Stimulated activated CD4-positive, alpha-beta T cell treated with anti-CD3 and anti-CD28 coated beads, Interleukin-12 subunit alpha, Interleukin-12 subunit beta, amount 100 ng/mL, for 4 hours (primary cell): Measurements from ENCODE around the gene PRKACB.

Source experiments
- DNase-seq: peaks from one replicate; pipeline ENCODE4 v3.0.0-alpha.2; 2020

Gene PRKACB

DNA sequence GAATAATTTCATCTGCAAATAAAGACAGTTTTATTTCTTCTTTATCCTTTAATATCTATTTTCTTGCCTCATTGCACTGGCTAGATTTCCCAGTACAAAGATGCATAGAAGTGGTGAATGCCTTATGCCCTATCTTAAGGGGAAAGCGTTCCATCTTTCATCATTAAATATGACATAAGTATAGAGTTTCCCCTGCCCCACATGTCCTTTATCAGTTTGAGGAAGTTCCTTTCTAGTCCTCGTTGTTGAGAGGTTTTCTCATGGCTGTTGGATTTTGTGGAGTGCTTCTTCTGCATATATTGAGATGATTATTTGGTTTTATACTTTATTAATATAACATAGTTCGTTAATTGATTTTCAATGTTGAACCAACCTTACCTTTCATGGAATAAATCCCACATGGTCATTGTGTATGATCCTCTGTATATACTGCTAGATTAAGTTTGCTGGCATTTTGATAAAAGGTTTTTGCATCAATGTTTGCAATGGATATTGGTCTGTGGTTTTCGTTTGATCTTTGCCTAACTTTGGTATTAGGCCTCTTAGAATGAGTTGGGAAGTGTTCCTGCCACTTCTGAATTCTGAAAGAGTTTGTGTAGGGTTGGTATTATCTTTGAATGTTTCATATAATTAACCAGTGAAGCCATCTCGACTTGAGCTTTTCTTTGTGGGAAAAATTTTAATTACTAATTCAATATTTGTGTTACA is 15.6 kb downstream of the PRKACB start:
- no peak for DNase-seq

DNA sequence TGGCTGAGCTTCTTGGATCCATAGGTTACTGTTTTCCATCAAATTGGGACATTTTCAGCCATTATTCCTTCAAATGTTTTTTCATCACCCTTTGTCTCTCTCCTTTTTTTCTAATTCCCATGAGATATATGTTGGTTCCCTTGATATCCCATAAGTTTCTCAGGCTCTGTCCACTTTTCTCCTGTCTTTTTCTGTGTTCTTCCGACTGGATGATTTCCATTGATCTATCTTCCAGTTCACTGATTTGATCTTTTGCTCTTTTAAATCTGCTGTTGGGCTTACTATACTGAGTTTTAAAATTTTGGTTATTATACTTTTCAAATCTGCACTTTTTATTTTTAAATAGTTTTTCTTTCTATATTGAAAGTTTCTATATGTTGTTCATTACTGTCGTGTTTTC is 18.2 kb downstream of the PRKACB start:
- DNase-seq: no peak

DNA sequence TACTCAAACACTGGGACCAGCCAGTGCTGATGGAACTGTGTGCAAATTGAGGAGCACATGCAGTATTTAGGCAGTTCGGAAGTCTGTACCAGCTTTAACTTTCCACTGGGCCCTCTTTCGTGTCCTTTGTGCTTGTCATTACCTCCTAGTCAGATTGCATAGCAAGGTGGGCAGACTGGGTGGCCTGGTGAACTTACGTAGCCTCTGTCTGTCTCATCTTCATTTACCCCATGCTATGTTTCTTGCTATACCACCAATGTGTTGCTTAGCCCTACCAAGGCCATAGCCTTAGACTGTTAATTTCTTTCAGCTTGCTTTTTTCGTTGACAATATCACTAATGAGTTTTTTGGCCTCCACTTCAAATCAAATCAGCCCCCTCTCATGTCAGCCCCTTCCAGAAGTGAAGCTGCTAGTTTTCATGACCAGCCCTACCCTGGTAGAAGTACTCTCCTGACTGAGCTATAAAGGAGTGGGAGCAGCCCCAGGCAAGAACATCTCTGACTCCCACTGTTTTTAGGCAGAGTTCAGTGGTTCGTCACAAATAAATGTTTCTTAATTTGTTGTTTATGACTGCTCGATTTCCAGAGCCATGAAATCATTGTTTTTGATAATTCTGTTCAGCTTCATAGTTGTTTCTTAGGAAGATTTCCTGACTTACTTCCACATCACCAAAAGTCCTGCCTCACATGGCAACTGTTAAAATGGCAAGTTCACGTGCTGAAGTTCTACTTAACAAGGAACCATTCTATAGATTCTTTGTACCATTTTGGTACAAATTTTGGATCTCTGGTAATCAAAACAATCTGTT is 19.3 kb downstream of the PRKACB start:
- no peak for DNase-seq

DNA sequence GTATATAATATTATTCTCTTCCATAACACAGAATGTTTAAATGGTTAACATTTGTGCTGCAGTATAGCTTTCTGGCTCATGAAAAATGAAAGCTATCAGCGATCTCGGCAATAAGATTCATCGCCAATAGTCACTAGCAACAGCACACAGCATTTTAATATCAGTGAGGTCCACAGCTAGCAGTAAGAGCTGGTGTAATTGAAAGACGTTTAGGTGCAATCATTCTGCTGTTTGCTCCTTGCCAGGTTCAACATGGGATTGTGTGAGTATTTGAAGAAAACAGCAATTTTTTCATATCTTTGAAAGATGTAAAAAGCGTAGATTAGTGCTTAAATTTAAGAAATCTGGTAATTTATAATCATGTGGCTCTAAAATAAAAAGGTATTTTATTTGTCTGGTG is 20.1 kb downstream of the PRKACB start:
- DNase-seq: no peak

DNA sequence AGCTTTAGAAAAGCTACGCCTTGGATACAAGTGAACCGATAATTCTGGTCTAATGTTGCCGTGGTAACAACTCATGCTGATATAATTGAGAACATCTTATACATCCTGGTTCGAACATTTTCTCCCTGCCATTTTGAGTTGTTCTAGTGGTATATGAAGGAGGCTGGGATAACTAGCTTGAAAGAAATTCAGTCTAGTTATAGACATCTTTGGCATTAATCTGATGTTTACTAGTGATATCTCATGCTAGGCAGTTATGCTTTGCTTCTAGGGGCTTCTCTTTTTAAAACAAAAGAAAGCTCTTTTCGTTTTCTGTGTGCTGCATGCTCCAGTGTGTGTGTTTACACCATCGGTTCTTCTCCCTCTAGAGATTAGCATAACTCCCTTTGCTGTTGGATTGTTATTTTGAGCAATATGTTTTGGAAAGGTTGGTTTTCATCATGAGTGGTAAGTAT is 20.5 kb downstream of the PRKACB start:
- no peak for DNase-seq

DNA sequence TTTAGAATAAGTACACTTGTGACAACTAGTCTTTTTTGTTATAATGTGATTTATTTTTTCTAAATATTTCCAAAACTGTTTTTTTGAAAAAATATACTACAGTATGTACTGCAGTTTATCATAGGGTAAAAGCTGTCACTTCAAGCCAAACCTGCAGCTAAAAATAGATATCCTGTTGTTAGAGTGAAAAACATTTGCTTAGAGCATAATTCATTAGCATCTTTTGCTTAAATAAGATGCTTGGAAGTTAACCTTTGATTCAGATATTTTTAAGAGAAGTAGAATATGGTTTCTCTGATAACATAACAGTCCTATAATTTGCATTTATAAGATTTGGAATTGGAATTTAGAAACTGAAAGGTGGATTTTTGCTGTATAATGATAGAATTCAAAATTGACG is 21.5 kb downstream of the PRKACB start:
- DNase-seq: no peak

DNA sequence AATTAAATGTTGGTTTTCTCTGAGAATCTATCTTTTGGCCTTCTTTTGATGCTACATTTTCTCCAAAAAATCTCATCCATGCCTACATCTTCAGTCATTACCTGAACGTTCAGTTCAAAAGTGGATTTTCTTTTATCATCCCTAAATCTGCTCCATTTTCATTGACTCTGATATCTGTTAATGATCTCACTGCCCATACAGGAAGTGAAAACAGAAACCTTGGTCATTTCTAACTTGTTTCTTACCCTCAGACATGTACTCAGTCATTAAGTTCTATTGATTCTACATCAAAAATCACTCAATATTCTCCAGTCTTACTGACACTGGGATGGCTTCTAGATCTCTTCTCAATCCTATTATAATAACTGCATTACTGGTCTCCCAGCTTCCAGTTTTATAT is 22.7 kb downstream of the PRKACB start:
- no peak for DNase-seq

DNA sequence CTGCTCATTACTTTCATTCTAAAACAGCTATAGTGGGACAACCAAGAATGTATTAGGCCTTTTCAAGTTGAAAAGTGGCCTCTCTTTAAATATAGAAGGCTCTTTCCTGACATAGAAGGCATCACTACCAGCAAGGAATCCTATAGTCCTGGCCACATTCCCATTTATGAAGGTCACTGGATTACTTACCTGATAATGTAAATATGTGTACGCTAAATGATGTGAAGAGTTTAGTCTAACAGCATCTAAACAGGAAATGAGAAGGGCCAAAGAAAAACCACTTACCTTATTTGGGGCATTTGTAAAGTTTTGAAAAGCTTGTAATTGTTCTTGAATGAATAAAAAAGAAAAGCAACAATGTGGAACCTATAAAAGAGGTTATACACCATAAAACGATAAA is 24.7 kb downstream of the PRKACB start:
- DNase-seq: no peak

DNA sequence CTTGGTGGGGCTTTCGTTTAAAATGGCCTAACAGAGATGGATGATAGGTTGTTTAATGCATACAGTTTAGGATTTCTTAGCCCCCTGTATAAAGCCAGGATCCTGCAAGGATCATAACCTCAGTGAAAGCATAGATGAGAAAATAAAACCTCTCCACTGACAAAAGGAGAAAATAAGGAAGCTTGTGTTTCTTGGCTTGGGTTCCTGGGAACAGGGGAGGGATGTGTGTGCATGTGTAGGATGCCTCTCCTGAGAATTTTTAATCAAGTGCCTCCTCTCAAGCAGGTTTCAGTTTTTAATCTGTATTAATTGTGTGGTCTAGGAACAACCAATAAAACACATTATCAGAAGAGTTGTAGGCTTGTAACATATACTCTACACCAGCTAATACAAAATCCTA is 26.1 kb downstream of the PRKACB start:
- no peak for DNase-seq

DNA sequence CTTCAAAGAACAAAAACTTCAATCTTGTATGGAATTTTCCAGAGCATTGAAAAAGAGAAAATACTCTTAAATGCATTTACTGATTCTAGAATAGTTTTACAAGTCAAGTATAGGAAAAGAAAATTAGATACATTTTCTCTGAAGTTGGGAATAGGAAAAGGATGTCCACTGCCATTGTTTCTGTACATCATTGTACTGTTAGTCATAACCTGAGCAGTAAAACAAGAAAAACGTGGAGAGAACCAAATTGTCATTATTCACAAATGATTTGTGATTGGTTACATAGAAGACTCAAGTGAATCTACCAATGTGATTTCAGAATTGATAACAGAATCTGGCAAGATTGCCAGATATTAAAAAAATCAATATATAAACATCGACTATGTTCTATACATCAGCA is 27.4 kb downstream of the PRKACB start:
- DNase-seq: no peak

DNA sequence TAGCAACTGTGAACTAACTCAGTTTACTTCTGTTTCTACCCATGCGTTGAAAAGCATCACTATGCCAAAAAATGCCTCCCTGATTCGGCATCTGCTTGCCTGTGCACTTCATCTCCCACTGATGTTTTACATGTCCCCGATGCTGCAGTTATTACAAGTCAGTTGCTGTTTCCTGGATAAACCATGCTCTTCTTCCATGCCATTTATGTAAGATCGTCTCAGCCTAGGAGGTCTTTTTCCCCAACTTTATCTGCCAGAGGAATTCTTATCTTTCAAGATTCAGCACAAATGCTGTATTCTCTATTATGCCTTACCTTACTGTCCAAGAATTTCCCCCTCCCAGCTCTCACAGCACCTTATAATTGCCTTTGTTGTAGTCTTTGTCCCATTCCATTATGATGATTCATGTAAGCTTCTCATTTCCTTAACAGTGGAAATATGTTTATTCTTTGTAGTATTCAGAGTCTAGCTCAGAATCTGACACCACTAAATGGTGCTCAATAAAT is 30.0 kb downstream of the PRKACB start:
- no peak for DNase-seq

DNA sequence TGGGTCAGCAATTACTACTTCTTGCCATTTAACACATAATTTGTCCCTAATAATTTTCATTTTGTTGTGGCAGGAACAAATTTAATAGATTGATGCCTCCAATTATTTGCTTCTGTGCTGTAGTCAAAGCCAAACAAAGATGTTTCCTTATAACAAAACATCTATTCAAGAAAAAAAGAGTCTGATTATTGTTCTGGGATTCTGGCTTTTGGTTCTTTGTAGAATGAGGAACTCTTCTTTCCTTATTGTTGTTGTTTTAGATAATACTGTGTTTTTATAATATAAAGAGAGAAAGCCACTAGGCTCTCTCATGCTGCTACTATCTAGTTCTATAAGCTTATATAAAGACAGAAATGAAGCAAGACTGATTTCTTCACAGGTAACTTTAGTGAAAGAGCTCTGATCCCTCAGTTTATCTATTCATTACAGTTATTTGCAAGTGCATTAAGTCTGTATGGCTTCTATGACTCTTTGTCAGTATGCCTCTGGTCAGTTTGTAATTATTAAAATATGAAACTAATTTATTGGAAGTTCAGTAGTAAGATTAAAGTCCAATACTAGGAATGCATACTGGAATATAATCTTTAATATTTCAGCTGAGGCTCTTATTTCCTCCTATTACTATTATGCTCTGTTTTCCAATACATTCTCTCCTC is 37.4 kb downstream of the PRKACB start:
- DNase-seq: no peak

DNA sequence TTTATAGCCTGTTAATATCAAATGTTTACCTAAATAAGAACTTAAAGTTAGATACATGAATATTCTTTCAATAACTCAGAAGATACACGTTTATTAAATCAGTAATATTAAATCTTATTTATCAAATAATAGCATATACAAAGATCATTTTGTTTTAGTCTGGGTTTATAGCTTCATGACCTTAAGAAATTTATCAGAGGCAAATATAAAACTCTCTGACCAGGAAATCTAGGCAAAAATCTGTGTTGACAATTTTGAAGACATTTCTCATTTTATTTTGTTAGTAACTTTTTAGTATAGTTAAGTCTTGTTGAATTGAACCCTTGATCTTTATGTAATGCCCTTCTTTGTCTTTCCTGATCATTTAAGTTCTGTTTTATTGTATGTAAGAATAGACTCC is 46.4 kb downstream of the PRKACB start:
- no peak for DNase-seq

DNA sequence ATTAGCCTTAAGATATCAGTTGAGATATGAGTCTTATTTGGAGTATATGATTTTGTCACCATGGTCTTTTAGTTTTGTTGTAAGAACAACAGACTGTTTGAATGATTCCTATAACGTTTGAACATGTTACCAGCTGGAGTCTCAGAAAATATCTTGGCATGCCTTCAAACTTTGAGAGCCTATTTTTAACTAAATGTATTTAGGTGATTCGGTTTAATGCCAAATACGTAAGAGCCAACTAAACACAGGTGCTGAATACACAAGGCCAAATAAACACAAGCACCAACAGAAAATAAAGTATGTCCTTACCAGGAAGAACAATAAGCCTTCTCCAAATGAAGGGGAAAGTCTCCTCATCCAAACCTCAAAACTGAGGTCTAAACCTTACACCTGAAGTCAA is 48.6 kb downstream of the PRKACB start:
- DNase-seq: no peak

DNA sequence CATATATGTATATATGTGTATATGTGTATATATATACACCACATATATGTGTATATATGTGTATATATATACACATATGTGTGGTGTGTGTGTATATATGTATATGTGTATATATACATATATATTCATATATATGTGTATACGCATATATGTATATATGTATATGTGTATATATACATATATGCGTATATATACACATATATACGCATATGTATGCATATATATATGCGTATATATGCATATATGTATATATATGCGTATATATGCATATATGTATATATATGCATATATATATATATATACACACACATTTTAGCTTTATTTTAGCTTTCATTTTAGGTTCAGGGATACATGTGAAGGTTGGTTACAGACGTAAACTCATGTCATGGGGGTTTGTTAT is 54.8 kb downstream of the PRKACB start:
- DNase-seq: no peak

DNA sequence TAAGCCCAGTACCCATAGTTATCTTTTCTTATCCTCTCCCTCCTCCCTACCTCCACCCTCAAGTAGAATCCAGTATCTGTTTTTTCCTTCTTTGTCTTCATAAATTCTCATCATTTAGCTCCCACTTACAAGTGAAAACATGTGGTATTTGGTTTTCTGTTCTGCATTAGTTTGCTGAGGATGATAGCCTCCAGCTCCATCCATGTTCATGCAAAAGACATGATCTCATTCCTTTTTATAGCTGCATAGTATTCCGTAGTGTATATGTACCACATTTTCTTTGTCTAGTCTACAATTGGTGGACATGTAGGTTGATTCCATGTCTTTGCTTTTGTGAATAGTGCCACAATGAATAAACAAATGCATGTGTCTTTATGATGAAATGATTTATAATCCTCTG is 55.2 kb downstream of the PRKACB start:
- no peak for DNase-seq

DNA sequence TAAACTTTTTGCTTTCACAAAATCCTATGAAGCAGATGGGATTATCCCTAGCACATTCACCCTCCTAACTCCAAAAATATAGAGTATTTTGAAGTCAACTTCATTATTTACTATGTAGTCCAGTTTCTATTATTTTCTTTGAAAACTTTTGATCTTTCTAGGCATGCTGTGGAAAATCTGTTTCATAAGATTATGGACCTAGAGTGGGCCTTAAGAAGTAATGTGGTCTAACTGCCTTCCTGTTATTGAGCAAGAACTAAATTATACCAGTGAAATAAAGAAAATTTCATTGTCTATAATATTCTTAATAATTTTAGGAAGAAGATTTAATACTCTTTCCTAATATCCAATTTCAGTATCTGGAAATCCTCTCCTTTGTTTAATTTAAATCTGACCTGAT is 58.1 kb downstream of the PRKACB start:
- no peak for DNase-seq

DNA sequence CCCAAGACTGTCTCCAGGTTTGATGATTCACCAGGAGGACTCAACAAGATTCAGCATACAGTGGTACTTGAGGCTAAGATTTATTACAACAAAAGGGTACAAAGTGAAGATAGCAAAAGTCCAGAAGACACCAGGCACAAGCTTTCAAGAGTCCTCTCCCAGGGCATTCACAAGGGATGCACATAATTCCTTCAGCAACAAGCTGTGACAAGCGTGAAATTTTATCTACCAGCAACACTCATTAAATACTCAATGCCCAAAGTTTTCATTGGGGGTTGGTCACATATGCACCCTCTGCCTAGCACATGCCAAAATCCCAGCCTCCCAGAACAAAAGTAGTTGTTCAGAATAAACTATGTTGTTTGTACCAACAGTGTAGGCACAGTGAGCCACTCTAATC is 62.3 kb downstream of the PRKACB start:
- DNase-seq: no peak

DNA sequence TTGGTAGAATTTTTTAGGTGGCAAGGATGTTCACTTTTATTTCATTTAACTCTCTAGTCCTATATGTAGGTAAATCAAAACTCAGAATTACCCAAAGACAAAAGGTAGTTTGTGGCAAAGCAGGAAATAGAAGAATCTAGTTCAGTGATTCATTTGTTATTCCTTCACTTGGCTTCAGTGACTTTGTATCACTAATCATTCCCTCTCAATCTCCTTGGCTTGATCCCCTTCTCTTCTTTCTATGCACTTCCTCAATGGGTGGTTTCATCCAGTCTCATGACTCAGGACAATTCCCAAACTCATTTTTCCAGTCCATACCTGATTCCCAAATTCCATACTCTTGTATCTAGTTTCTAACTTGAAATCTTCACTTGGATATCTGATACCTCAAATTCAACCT is 64.9 kb downstream of the PRKACB start:
- no peak for DNase-seq

DNA sequence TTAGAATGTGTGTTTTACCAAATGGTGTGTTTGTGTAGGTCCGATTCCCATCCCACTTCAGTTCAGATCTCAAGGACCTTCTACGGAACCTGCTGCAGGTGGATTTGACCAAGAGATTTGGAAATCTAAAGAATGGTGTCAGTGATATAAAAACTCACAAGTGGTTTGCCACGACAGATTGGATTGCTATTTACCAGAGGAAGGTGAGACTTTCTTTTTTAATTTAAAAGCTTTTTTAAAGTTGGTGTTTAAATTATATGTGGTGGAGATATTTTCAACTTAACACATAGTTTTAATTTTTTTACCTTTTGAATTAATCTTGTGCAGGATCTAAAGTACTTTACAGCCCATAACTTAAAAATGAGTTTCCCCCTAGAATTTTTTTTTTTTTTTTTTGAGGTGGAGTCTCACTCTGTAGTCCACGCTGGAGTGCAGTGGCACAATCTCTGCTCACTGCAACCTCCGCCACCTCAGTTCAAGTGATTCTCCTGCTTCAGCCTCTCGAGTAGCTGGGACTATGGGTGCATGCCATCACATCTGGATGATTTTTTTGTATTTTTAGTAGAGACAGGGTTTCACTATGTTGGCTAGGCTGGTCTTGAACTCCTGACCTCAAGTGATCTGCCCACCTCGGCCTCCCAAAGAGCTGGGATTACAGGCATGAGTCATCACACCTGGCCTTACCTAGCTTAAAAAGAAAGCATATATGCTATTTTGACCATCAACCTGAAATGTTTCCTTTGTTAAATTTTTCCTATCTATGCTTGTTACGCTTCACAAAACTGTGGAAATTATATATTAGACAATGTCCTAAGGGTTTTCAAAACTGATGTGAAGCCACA is 70.3 kb downstream of the PRKACB start:
- DNase-seq: no peak

DNA sequence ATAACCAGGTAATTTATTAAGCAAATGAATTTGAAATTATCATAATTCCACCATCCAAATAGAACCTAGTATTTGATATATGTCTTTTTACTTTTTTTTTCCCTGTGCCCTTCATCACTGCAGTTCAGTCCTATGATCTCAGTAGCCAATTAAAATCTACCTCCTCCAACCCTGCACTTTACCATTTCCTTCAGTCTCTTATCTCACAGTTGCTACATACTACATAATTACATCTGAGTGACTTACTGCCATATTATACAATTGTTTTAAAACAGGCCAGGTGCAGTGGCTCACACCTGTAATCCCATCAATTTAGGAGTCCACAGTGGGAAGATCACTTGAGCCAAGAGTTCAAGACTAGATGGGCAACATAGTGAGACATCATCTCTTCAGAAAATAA is 73.2 kb downstream of the PRKACB start:
- DNase-seq: no peak

DNA sequence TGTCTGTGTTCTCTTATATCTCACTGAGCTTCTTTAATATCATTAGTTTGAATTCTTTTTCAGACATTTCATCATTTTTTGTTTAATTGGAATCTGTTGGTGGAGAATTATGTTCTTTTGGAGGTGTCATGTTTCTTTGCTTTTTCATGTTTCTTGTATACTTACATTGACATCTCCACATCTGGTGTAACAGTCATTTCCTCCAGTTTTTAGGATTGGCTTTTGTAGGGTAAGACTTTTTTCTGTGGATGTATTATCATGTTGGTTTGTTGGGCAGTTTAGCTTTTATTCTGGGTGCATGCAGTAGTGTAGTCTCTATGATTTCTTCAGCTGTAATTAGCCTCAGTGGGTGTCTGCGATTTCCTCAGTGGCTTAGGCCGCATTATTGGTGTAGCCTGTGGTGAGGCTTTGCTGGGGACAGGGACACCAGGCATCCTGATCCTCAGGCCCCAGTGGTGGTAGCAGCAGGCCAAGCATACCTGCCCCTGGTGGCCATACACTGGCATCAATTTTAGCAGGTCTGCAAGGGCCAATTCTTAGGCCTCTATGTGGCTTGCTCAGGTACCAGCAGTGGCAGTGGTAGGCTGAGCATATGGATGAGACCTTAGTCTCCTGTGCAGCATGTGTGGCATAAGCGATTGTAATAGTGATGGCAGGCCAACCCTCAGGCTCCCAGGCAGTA is 79.8 kb downstream of the PRKACB start:
- DNase-seq: no peak
